Skeletal muscle cell (primary cell): ENCODE data around the gene TOMM5.

Experiments
- DNase-seq: peaks from one replicate; pipeline ENCODE4 v3.0.0-alpha.2; 2010; ENCODE audit warnings: low read depth
- H3K4me3 ChIP-seq: 2 replicates; pipeline ENCODE4 v1.5.1; 2011; ENCODE audit warnings: low read depth, mild to moderate bottlenecking, control low read depth, low read length, moderate library complexity

Gene TOMM5

GRCh38 chr9:37565661-37566618 is 26.5 kb downstream of the TOMM5 start:
- H3K4me3 ChIP-seq, result no peak overlapping the region
- no peak for DNase-seq

GRCh38 chr9:37564916-37565315 is 27.5 kb downstream of the TOMM5 start:
- H3K4me3 ChIP-seq, result no peak overlapping the region
- DNase-seq, result no peak

- H3K4me3 ChIP-seq, result no peak overlapping the region
- no peak for DNase-seq
These were observed 28.4 kb downstream of the TOMM5 start for GRCh38 chr9:37563806-37564513.

GRCh38 chr9:37562826-37563225 is 29.6 kb downstream of the TOMM5 start:
- DNase-seq, result no peak
- H3K4me3 ChIP-seq, result no peak overlapping the region

GRCh38 chr9:37561682-37562081 is 30.7 kb downstream of the TOMM5 start:
- H3K4me3 ChIP-seq, result no peak overlapping the region
- no peak for DNase-seq

- DNase-seq, result no peak
- H3K4me3 ChIP-seq, result no peak overlapping the region
These were observed 32.4 kb downstream of the TOMM5 start for GRCh38 chr9:37559855-37560592.

GRCh38 chr9:37559125-37559524 is 33.3 kb downstream of the TOMM5 start:
- DNase-seq, result no peak

GRCh38 chr9:37555786-37556185 is 36.6 kb downstream of the TOMM5 start:
- DNase-seq, result no peak
- no peak overlapping the region for H3K4me3 ChIP-seq

More at GRCh38 chr9:37559125-37559524, 33.3 kb downstream of the TOMM5 start:
- H3K4me3 ChIP-seq, result no peak overlapping the region

- no peak for DNase-seq
- H3K4me3 ChIP-seq, result no peak overlapping the region
These were observed 38.1 kb downstream of the TOMM5 start for GRCh38 chr9:37554318-37554717.

GRCh38 chr9:37551888-37552287 is 40.5 kb downstream of the TOMM5 start:
- H3K4me3 ChIP-seq, result no peak overlapping the region
- DNase-seq, result no peak

GRCh38 chr9:37551468-37551867 is 40.9 kb downstream of the TOMM5 start:
- DNase-seq, result no peak
- no peak overlapping the region for H3K4me3 ChIP-seq

- DNase-seq, result peak; percentile 34
- no peak overlapping the region for H3K4me3 ChIP-seq
These were observed 41.6 kb downstream of the TOMM5 start for GRCh38 chr9:37550781-37551180.

- no peak overlapping the region for H3K4me3 ChIP-seq
- no peak for DNase-seq
These were observed 42.9 kb downstream of the TOMM5 start for GRCh38 chr9:37549527-37549926.

- H3K4me3 ChIP-seq, result no peak overlapping the region
- no peak for DNase-seq
These were observed 45.0 kb downstream of the TOMM5 start for GRCh38 chr9:37547328-37547878.

GRCh38 chr9:37543468-37543867 is 48.9 kb downstream of the TOMM5 start:
- no peak overlapping the region for H3K4me3 ChIP-seq
- no peak for DNase-seq

- no peak overlapping the region for H3K4me3 ChIP-seq
These were observed 49.5 kb downstream of the TOMM5 start for GRCh38 chr9:37542895-37543294.

GRCh38 chr9:37542488-37542887 is 49.9 kb downstream of the TOMM5 start:
- no peak overlapping the region for H3K4me3 ChIP-seq
- DNase-seq, result no peak

More at GRCh38 chr9:37542895-37543294, 49.5 kb downstream of the TOMM5 start:
- DNase-seq, result no peak

- H3K4me3 ChIP-seq, result no peak overlapping the region
- DNase-seq, result no peak
These were observed 50.9 kb downstream of the TOMM5 start for GRCh38 chr9:37541465-37541864.

GRCh38 chr9:37540634-37541033 is 51.8 kb downstream of the TOMM5 start:
- no peak for DNase-seq
- H3K4me3 ChIP-seq, result no peak overlapping the region

- H3K4me3 ChIP-seq, result no peak overlapping the region
- no peak for DNase-seq
These were observed 52.8 kb downstream of the TOMM5 start for GRCh38 chr9:37539634-37540033.
